ENCODE results near the gene IFNLR1.
"Not testable (repeated sequence)": the region's sequence is repeated elsewhere in the genome, so short reads cannot be mapped to it uniquely, and the experiment has no call there.

IFNLR1 gene

GRCh38 chr1:24186993-24187790 is at the start of gene IFNLR1:
IFNLR1 (minus strand) TSS chr1:24187289; CDS start chr1:24187248, 41 bp downstream.
- peak; percentile 35 for DNase-seq (ENCODE audit: low read depth)

GRCh38 chr1:24235921-24236788 is 49.1 kb upstream of the IFNLR1 start:
- no peak for DNase-seq (ENCODE audit: low read depth)

- DNase-seq (ENCODE audit: low read depth), result no peak
Measured at GRCh38 chr1:24233684-24234600, 46.9 kb upstream of the IFNLR1 start.

GRCh38 chr1:24231701-24232100 is 44.6 kb upstream of the IFNLR1 start:
- no peak for DNase-seq (ENCODE audit: low read depth)

- DNase-seq (ENCODE audit: low read depth), result no peak
Measured at GRCh38 chr1:24228311-24228710, 41.2 kb upstream of the IFNLR1 start.

GRCh38 chr1:24226749-24227148 is 39.7 kb upstream of the IFNLR1 start:
- no peak for DNase-seq (ENCODE audit: low read depth)

- no peak for DNase-seq (ENCODE audit: low read depth)
Measured at GRCh38 chr1:24224761-24225160, 37.7 kb upstream of the IFNLR1 start.

GRCh38 chr1:24224086-24224485 is 37.0 kb upstream of the IFNLR1 start:
- DNase-seq (ENCODE audit: low read depth), result no peak

- no peak for DNase-seq (ENCODE audit: low read depth)
Measured at GRCh38 chr1:24222793-24223192, 35.7 kb upstream of the IFNLR1 start.

GRCh38 chr1:24222008-24222605 is 35.0 kb upstream of the IFNLR1 start:
- no peak for DNase-seq (ENCODE audit: low read depth)

- DNase-seq (ENCODE audit: low read depth), result no peak
Measured at GRCh38 chr1:24221246-24221645, 34.2 kb upstream of the IFNLR1 start.

- DNase-seq (ENCODE audit: low read depth), result no peak
Measured at GRCh38 chr1:24216276-24217074, 29.4 kb upstream of the IFNLR1 start.

GRCh38 chr1:24215226-24215814 is 28.2 kb upstream of the IFNLR1 start:
- no peak for DNase-seq (ENCODE audit: low read depth)

GRCh38 chr1:24212376-24212775 is 25.3 kb upstream of the IFNLR1 start:
- DNase-seq (ENCODE audit: low read depth), result no peak

GRCh38 chr1:24210195-24210627 is 23.1 kb upstream of the IFNLR1 start:
- DNase-seq (ENCODE audit: low read depth), result no peak

GRCh38 chr1:24209097-24209496 is 22.0 kb upstream of the IFNLR1 start:
- no peak for DNase-seq (ENCODE audit: low read depth)

- DNase-seq (ENCODE audit: low read depth), result no peak
Measured at GRCh38 chr1:24207709-24208108, 20.6 kb upstream of the IFNLR1 start.

GRCh38 chr1:24207395-24207687 is 20.3 kb upstream of the IFNLR1 start:
- not testable (repeated sequence) for DNase-seq (ENCODE audit: low read depth)

- DNase-seq (ENCODE audit: low read depth), result no peak
Measured at GRCh38 chr1:24206516-24207394, 19.7 kb upstream of the IFNLR1 start.

GRCh38 chr1:24206083-24206464 is 19.0 kb upstream of the IFNLR1 start:
- DNase-seq (ENCODE audit: low read depth), result no peak
